HepG2 (cell line): ENCODE measurements around the gene ZNF275.

Experiments
- ASH2L ChIP-seq: fragments of 300-600, 200-600 bp; sonication (generic); IDR thresholded peaks from 2 replicates; pipeline ENCODE4 v1.7.0; 2017; ENCODE audit warnings: low read depth, mild to moderate bottlenecking, moderate library complexity, mixed read lengths, low read length; ENCODE audit not compliant: insufficient read length
- CTCF ChIP-seq: sonication (generic); formaldehyde crosslinking; IDR thresholded peaks from 2 replicates; pipeline ENCODE4 v1.5.0; 2020; ENCODE audit warnings: mild to moderate bottlenecking, missing genetic modification reagents, moderate library complexity
- HIVEP1 ChIP-seq: sonication (generic); formaldehyde crosslinking; IDR thresholded peaks from 2 replicates; pipeline ENCODE4 v1.4.0; 2020; ENCODE audit warnings: mild to moderate bottlenecking, missing genetic modification reagents
- HOXA7 ChIP-seq: sonication (generic); formaldehyde crosslinking; IDR thresholded peaks from 2 replicates; pipeline ENCODE4 v1.8.1; 2022; ENCODE audit warnings: mild to moderate bottlenecking, missing genetic modification reagents, moderate library complexity
- NCOA2 ChIP-seq: sonication (generic); formaldehyde crosslinking; IDR thresholded peaks from 2 replicates; pipeline ENCODE4 v1.8.0; 2022; ENCODE audit warnings: inconsistent platforms
- NFATC3 ChIP-seq: sonication (generic); formaldehyde crosslinking; IDR thresholded peaks from 2 replicates; pipeline ENCODE4 v1.5.1; 2020; ENCODE audit warnings: mild to moderate bottlenecking, missing genetic modification reagents
- POLR2A ChIP-seq, 2 experiments: IDR thresholded peaks; 2 replicates each; pipeline ENCODE4 v1.6.1; 2011; ENCODE audit warnings: low read depth in 2 of 2, low read length in 2 of 2, mild to moderate bottlenecking in 1 of 2, moderate library complexity in 1 of 2; ENCODE audit not compliant: insufficient read depth in 1 of 2
- SIN3A ChIP-seq: IDR thresholded peaks from 2 replicates; pipeline ENCODE4 v1.6.1; 2011; ENCODE audit warnings: low read depth, mild to moderate bottlenecking, control low read depth, low read length, borderline replicate concordance
- YY1 ChIP-seq: IDR thresholded peaks from 2 replicates; pipeline ENCODE4 v1.6.1; 2011; ENCODE audit warnings: low read length, low read depth, moderate library complexity, mild to moderate bottlenecking; ENCODE audit not compliant: insufficient read depth, insufficient replicate concordance
- TF ChIP-seq, protein P1 (sequence below), 2 experiments: IDR thresholded peaks; 2 replicates each; pipeline ENCODE4 v1.6.1; 2011 to 2012; ENCODE audit warnings: low read length in 2 of 2, borderline replicate concordance in 1 of 2, low read depth in 1 of 2, mild to moderate bottlenecking in 1 of 2, moderate library complexity in 1 of 2
- TF ChIP-seq, protein P2 (sequence below): IDR thresholded peaks from 2 replicates; pipeline ENCODE4 v1.6.1; 2016

GRCh38 chrX:153340111-153340510, 6.2 kb downstream of the ZNF275 start:
- no peak for TF ChIP-seq HOXA7 (CRISPR knock-in tag)
- TF ChIP-seq, protein P1, sequence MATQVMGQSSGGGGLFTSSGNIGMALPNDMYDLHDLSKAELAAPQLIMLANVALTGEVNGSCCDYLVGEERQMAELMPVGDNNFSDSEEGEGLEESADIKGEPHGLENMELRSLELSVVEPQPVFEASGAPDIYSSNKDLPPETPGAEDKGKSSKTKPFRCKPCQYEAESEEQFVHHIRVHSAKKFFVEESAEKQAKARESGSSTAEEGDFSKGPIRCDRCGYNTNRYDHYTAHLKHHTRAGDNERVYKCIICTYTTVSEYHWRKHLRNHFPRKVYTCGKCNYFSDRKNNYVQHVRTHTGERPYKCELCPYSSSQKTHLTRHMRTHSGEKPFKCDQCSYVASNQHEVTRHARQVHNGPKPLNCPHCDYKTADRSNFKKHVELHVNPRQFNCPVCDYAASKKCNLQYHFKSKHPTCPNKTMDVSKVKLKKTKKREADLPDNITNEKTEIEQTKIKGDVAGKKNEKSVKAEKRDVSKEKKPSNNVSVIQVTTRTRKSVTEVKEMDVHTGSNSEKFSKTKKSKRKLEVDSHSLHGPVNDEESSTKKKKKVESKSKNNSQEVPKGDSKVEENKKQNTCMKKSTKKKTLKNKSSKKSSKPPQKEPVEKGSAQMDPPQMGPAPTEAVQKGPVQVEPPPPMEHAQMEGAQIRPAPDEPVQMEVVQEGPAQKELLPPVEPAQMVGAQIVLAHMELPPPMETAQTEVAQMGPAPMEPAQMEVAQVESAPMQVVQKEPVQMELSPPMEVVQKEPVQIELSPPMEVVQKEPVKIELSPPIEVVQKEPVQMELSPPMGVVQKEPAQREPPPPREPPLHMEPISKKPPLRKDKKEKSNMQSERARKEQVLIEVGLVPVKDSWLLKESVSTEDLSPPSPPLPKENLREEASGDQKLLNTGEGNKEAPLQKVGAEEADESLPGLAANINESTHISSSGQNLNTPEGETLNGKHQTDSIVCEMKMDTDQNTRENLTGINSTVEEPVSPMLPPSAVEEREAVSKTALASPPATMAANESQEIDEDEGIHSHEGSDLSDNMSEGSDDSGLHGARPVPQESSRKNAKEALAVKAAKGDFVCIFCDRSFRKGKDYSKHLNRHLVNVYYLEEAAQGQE (IDR thresholded peaks at IDR 0.05; ENCODE audit: borderline replicate concordance in 1 of 2, low read depth in 1 of 2, low read length in 2 of 2) = no peak
- TF ChIP-seq SIN3A = no peak
- TF ChIP-seq HIVEP1 (CRISPR knock-in tag) = no peak
- TF ChIP-seq ASH2L = no peak
- no peak for TF ChIP-seq POLR2A (IDR thresholded peaks at IDR 0.05; ENCODE audit: insufficient read depth in 1 of 2, low read depth in 2 of 2, low read length in 2 of 2)
- TF ChIP-seq, protein P2, sequence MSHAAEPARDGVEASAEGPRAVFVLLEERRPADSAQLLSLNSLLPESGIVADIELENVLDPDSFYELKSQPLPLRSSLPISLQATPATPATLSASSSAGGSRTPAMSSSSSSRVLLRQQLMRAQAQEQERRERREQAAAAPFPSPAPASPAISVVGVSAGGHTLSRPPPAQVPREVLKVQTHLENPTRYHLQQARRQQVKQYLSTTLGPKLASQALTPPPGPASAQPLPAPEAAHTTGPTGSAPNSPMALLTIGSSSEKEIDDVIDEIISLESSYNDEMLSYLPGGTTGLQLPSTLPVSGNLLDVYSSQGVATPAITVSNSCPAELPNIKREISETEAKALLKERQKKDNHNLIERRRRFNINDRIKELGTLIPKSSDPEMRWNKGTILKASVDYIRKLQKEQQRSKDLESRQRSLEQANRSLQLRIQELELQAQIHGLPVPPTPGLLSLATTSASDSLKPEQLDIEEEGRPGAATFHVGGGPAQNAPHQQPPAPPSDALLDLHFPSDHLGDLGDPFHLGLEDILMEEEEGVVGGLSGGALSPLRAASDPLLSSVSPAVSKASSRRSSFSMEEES (CRISPR knock-in tag) = no peak
- TF ChIP-seq NFATC3 (CRISPR knock-in tag) = no peak
- TF ChIP-seq CTCF (CRISPR knock-in tag) = no peak
- no peak for TF ChIP-seq YY1
- no peak for TF ChIP-seq NCOA2
